GM12878 (cell line): ENCODE measurements around the gene OSBPL5. TPM values are rescaled to one million over a fixed set of nuclear protein-coding genes. Genes with fewer than 3 reads are reported as not detected.
"Not testable (repeated sequence)": the region's sequence is repeated elsewhere in the genome, so short reads cannot be mapped to it uniquely, and the experiment has no call there.

Experiments
- ATAC-seq: fragments of 200-7000 bp; cut with Tn5 transposase; 3 replicates; pipeline ENCODE4 v1.9.1; 2020; ENCODE audit warnings: mild to moderate bottlenecking, moderate library complexity
- BruUV-seq: library from RNA; stranded (reverse); fragments of 400-500 nt; replicated peaks from 2 replicates; lab custom pipeline; 2021; lab: Mats Ljungman, UMichigan
- CTCF ChIA-PET: fragments of 300-600 bp; sonication (Branson Sonifier 250); formaldehyde crosslinking; extraction: SDS; loops from one replicate; lab custom pipeline; 2021; ENCODE audit warnings: inconsistent platforms; lab: Yijun Ruan, JAX
- POLR2A ChIA-PET: fragments of 350-600 bp; formaldehyde crosslinking; extraction: SDS; loops from one replicate; lab custom pipeline; 2021; ENCODE audit warnings: inconsistent platforms; lab: Charles Lee
- RAD21 ChIA-PET: fragments of 300-600 bp; sonication (Branson Sonifier 250); formaldehyde crosslinking; loops from one replicate; lab custom pipeline; 2023; ENCODE audit warnings: antibody characterized with exemption; ENCODE audit not compliant: unreplicated experiment; lab: Charles Lee
- SMC1A ChIA-PET: fragments of 300-600 bp; sonication (Branson Sonifier 250); formaldehyde crosslinking; loops from one replicate; lab custom pipeline; 2023; ENCODE audit not compliant: unreplicated experiment, uncharacterized antibody; lab: Charles Lee
- DNase-seq: peaks from one replicate; pipeline ENCODE4 v3.0.0-alpha.2; 2011; ENCODE audit warnings: low read depth, low spot score
- FAIRE-seq: peaks from 3 replicates; lab custom pipeline; 2011; peaks lifted over from hg19 to GRCh38; lab: Jason Lieb, UNC
- H2AFZ ChIP-seq: 2 replicates; pipeline ENCODE4 v1.6.0; 2011; ENCODE audit warnings: low read depth, low read length, control low read depth; ENCODE audit not compliant: control insufficient read depth
- H3K27ac ChIP-seq: 2 replicates; pipeline ENCODE4 v1.5.1; 2011; ENCODE audit warnings: control low read depth; ENCODE audit not compliant: control insufficient read depth, insufficient read depth
- H3K27me3 ChIP-seq, 2 experiments: replicated peaks in 1 of 2; 2 replicates each; pipeline versions ENCODE4 v1.6.0 to v1.6.1; 2011; ENCODE audit warnings: low read length in 1 of 2; ENCODE audit not compliant: control insufficient read depth in 2 of 2, insufficient read depth in 2 of 2
- H3K36me3 ChIP-seq, 2 experiments: 2 replicates each; pipeline ENCODE4 v1.5.1; 2011; ENCODE audit warnings: low read length in 1 of 2; ENCODE audit not compliant: control insufficient read depth in 2 of 2, insufficient read depth in 2 of 2
- H3K4me1 ChIP-seq: 2 replicates; pipeline ENCODE4 v1.6.1; 2011; ENCODE audit warnings: mild to moderate bottlenecking, low read length, moderate library complexity, mixed read lengths; ENCODE audit not compliant: control insufficient read depth, insufficient read depth
- H3K4me2 ChIP-seq: 2 replicates; pipeline ENCODE4 v1.6.0; 2011; ENCODE audit warnings: control low read depth; ENCODE audit not compliant: control insufficient read depth, insufficient read depth
- H3K4me3 ChIP-seq: fragments of 200-600 bp; sonication (generic); 2 replicates; pipeline ENCODE4 v1.5.1; 2016
- H3K79me2 ChIP-seq: 2 replicates; pipeline ENCODE4 v1.6.0; 2011; ENCODE audit warnings: low read length; ENCODE audit not compliant: control insufficient read depth, insufficient read depth
- H3K9ac ChIP-seq: 2 replicates; pipeline ENCODE4 v1.8.0; 2011; ENCODE audit warnings: low read length, control low read depth, mixed read lengths; ENCODE audit not compliant: control insufficient read depth, insufficient read depth
- H3K9me3 ChIP-seq: replicated peaks from 3 replicates; pipeline ENCODE4 v1.5.1; 2011; ENCODE audit warnings: mild to moderate bottlenecking, low read length; ENCODE audit not compliant: control insufficient read depth, insufficient read depth
- H4K20me1 ChIP-seq: 2 replicates; pipeline ENCODE4 v1.6.0; 2011; ENCODE audit not compliant: control insufficient read depth, insufficient read depth
- CBFB ChIP-seq: IDR thresholded peaks from 2 replicates; pipeline ENCODE4 v1.6.1; 2016; ENCODE audit warnings: antibody characterized with exemption, low read depth
- MEF2B ChIP-seq: fragments of 450-650 bp; IDR thresholded peaks from 2 replicates; pipeline ENCODE4 v1.6.1; 2018; ENCODE audit warnings: mild to moderate bottlenecking, moderate library complexity; ENCODE audit not compliant: partially characterized antibody, poor library complexity, severe bottlenecking
- MTA2 ChIP-seq: fragments of 450-650 bp; IDR thresholded peaks from 2 replicates; pipeline ENCODE4 v1.6.1; 2016; ENCODE audit warnings: low read depth, mild to moderate bottlenecking, moderate library complexity
- NFYB ChIP-seq: IDR thresholded peaks from 2 replicates; pipeline ENCODE4 v1.6.1; 2011; ENCODE audit warnings: low read depth, mild to moderate bottlenecking, low read length, improper control_type of control experiment, moderate library complexity; ENCODE audit not compliant: insufficient read depth
- PAX5 ChIP-seq: IDR thresholded peaks from 2 replicates; pipeline ENCODE4 v1.6.1; 2011; ENCODE audit warnings: low read depth, low read length, borderline replicate concordance
- PML ChIP-seq: IDR thresholded peaks from 2 replicates; pipeline ENCODE4 v1.6.1; 2012; ENCODE audit warnings: low read length, inconsistent platforms
- RAD21 ChIP-seq: IDR thresholded peaks from 2 replicates; pipeline ENCODE4 v1.6.1; 2011; ENCODE audit warnings: mild to moderate bottlenecking, low read depth, low read length, moderate library complexity; ENCODE audit not compliant: insufficient read depth
- SMC3 ChIP-seq: IDR thresholded peaks from 2 replicates; pipeline ENCODE4 v1.6.1; 2011; ENCODE audit warnings: low read length, improper control_type of control experiment, borderline replicate concordance
- USF2 ChIP-seq: IDR thresholded peaks from 2 replicates; pipeline ENCODE4 v1.6.1; 2011; ENCODE audit warnings: low read depth, low read length, improper control_type of control experiment, borderline replicate concordance
- ZBED1 ChIP-seq: IDR thresholded peaks from 2 replicates; pipeline ENCODE4 v1.6.1; 2016; ENCODE audit warnings: borderline replicate concordance
- ZNF207 ChIP-seq: fragments of 450-650 bp; IDR thresholded peaks from 2 replicates; pipeline ENCODE4 v1.6.1; 2014; ENCODE audit warnings: antibody characterized with exemption, mild to moderate bottlenecking, borderline replicate concordance
- ZNF384 ChIP-seq: IDR thresholded peaks from 2 replicates; pipeline ENCODE4 v1.6.1; 2012; ENCODE audit warnings: low read depth, mild to moderate bottlenecking, low read length, improper control_type of control experiment, borderline replicate concordance
- ZNF622 ChIP-seq: fragments of 450-650 bp; IDR thresholded peaks from 2 replicates; pipeline ENCODE4 v1.6.1; 2017; ENCODE audit warnings: mild to moderate bottlenecking, inconsistent platforms
- WGBS: methylation state at CpG from one replicate; pipeline ENCODE4 v1.1.6; 2016; ENCODE audit warnings: low lambda C conversion rate; ENCODE audit not compliant: insufficient replicate concordance, insufficient coverage; ENCODE audit errors: missing lambda C conversion rate; 5-methylcytosine and 5-hydroxymethylcytosine counted together
- in situ Hi-C: fragments of 300-500 bp; cut with MboI; formaldehyde crosslinking; loops from 9 replicates; pipeline ENCODE4 v1.14.3; 2018; ENCODE audit warnings: mixed read lengths
- intact Hi-C: fragments of 100-400 bp; cut with micrococcal nuclease; formaldehyde crosslinking; loops from one replicate; pipeline ENCODE4 v1.14.2; 2022; ENCODE audit not compliant: unreplicated experiment
- polyA plus RNA-seq, 11 experiments: library from polyadenylated mRNA; depleted of rRNA in 4 of 11; unstranded in 6 of 11; stranded (reverse) in 5 of 11; fragments of >200 nt; fragmentation: Nextera tagmentation in 4 of 11; fragmentation: Illumina TruSeq in 1 of 11; extraction: Ambion mirVana in 4 of 11; extraction: Trizol in 1 of 11; gene quantifications; 1 replicate in 1 of 11; 2 replicates in 10 of 11; pipeline versions ENCODE4 v1.2.1 to v1.2.3, GENCODE V29; 2011 to 2016; ENCODE audit warnings: inconsistent platforms in 2 of 11, missing spikeins in 2 of 11, low read depth in 1 of 11
- total RNA-seq, 4 experiments: library from RNA; depleted of rRNA in 3 of 4; stranded (reverse); fragments of >200 nt in 3 of 4; fragmentation: Illumina TruSeq in 1 of 4; extraction: Trizol in 1 of 4; gene quantifications; 2 replicates each; pipeline versions ENCODE4 v1.2.1 to v1.2.3, GENCODE V29; 2013 to 2021

OSBPL5 gene
- total and polyA plus RNA-seq, 10 of the 15 experiments (the other 5 are each of a cell fraction or from before 2014, with no cell fraction given) = not detected

- RAD21 ChIA-PET = no interaction called here
- Histone ChIP-seq H3K79me2 (no peaks in the 10 kb centered on the region), H4K20me1 (no peaks in the 10 kb centered on the region), H2AFZ (no peak overlapping the region), H3K4me2 (no peak overlapping the region), H3K27me3 (no peaks in the 10 kb centered on the region), H3K4me1 (no peaks in the 10 kb centered on the region), H3K36me3 (no peaks in the 10 kb centered on the region), H3K27ac (no peak overlapping the region), H3K9ac (no peak overlapping the region), H3K4me3 (no peak overlapping the region), H3K9me3 (no peaks in the 10 kb centered on the region)
- CTCF ChIA-PET = interaction anchor here (0.6 to 2.1 kb wide), 2 partner anchors 23 to 1940 kb away, joined by 3 to 6 read pairs; no protein-coding TSS in a partner anchor
- ATAC-seq (no peak), DNase-seq (no peak), FAIRE-seq (no peak)
- TF ChIP-seq MEF2B (no peak), PAX5 (peak; percentile 24; the same call in 1 of the 2 replicates)
- intact Hi-C loops = no loop called here
- POLR2A ChIA-PET = no interaction called here
- SMC1A ChIA-PET = no interaction called here
- in situ Hi-C loops = no loop called here
- 60% methylated on average over 3 of the region's 3 CpGs for WGBS
- no TSS peak for BruUV-seq
Measured at GRCh38 chr11:3073029-3073435, 92.1 kb downstream of the OSBPL5 start.

GRCh38 chr11:3069425-3069824 lies 95.7 kb downstream of the OSBPL5 start:
- CTCF ChIA-PET = no interaction called here

DNA sequence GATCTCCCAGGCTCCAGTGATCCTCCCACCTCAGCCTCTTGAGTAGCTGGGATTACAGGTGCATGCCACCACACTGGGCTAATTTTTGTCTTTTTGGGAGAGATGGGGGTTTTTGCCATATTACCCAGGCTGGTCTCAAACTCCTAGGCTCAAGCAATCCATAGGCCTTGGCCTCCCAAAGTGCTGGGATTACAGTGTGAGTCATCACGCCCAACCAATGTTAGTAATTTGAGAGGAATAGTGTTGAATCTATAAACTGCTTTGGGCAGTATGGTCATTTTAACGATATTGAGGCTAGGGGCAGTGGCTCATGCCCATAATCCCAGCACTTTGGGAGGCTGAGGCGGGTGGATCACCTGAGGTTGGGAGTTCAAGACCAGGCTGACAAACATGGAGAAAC lies 98.8 kb downstream of the OSBPL5 start:
- H3K27me3 ChIP-seq, CTCF ChIA-PET, FAIRE-seq, DNase-seq, H3K27ac ChIP-seq, H3K79me2 ChIP-seq, H3K36me3 ChIP-seq, intact Hi-C loops, H3K4me3 ChIP-seq, H3K9ac ChIP-seq, BruUV-seq, H3K4me1 ChIP-seq, H3K9me3 ChIP-seq, POLR2A ChIA-PET, SMC1A ChIA-PET, H2AFZ ChIP-seq, RAD21 ChIA-PET, H4K20me1 ChIP-seq, in situ Hi-C loops, H3K4me2 ChIP-seq, ATAC-seq: not testable (repeated sequence)
- 37% methylated on average over 3 of the region's 3 CpGs for WGBS

More at GRCh38 chr11:3069425-3069824, 95.7 kb downstream of the OSBPL5 start:
- Histone ChIP-seq H3K79me2 (no peaks in the 10 kb centered on the region), H3K4me2 (no peak overlapping the region), H4K20me1 (no peaks in the 10 kb centered on the region), H2AFZ (no peak overlapping the region), H3K4me3 (no peak overlapping the region), H3K27me3 (no peaks in the 10 kb centered on the region), H3K36me3 (no peaks in the 10 kb centered on the region), H3K27ac (no peak overlapping the region), H3K4me1 (no peaks in the 10 kb centered on the region), H3K9me3 (peaks cover 2% of the 10 kb centered on the region; the same call in 2 of the 3 replicates), H3K9ac (no peak overlapping the region)
- no peak for TF ChIP-seq ZNF207
- TF ChIP-seq CBFB = no peak
- TF ChIP-seq RAD21 = no peak
- no peak for TF ChIP-seq ZNF622
- no peak for TF ChIP-seq ZBED1
- no peak for TF ChIP-seq SMC3
- TF ChIP-seq PML = no peak
- TF ChIP-seq USF2 = no peak
- no peak for TF ChIP-seq NFYB
- TF ChIP-seq MTA2 = no peak
- TF ChIP-seq ZNF384 = no peak
- WGBS = 74% methylated on average over 7 of the region's 8 CpGs
- BruUV-seq = no TSS peak
- RAD21 ChIA-PET = no interaction called here
- SMC1A ChIA-PET = no interaction called here
- DNase-seq (no peak), ATAC-seq (no peak), FAIRE-seq (no peak)
- in situ Hi-C loops (no loop called here), intact Hi-C loops (no loop called here)
- POLR2A ChIA-PET = no interaction called here
